MM.1S (cell line): ENCODE data around the gene CA10.

Experiments
- CTCF ChIP-seq: fragments of 300-600 bp; sonication (generic); IDR thresholded peaks from 2 replicates; pipeline ENCODE4 v1.5.1; 2016; ENCODE audit warnings: antibody characterized with exemption, low read length, mixed read lengths
- EZH2 ChIP-seq: fragments of 300-600 bp; sonication (generic); optimal IDR thresholded peaks from 2 replicates; pipeline ENCODE3; 2017; ENCODE audit warnings: low read depth, mild to moderate bottlenecking, antibody characterized with exemption, low read length, mixed read lengths

- TF ChIP-seq CTCF (no peak), EZH2 (no peak)
Observed at GRCh38 chr17:51661403-51661802, 497.1 kb downstream of the CA10 start.
